Caki2 (cell line): ENCODE data around the gene CRCP. TPM values are rescaled to one million over a fixed set of nuclear protein-coding genes. Genes with fewer than 3 reads are reported as not detected.
"Not testable (repeated sequence)": the region's sequence is repeated elsewhere in the genome, so short reads cannot be mapped to it uniquely, and the experiment has no call there.

ENCODE experiments used
- DNase-seq: peaks from one replicate; pipeline ENCODE4 v3.0.0-alpha.2; 2015; ENCODE audit warnings: low read depth
- in situ Hi-C: cut with HindIII; loops from 2 replicates; pipeline ENCODE4 v1.10.0; 2016; ENCODE audit warnings: low sequenced_read_pairs, low pct_unique_long_range_greater_than_20kb, mixed read lengths
- total RNA-seq: library from RNA; depleted of rRNA; stranded (reverse); fragments of >200 nt; shearing (Covaris generic); gene quantifications from 2 replicates; pipeline ENCODE4 v1.2.3, GENCODE V29; 2014; ENCODE audit warnings: low replicate concordance

CRCP gene
- total RNA-seq, 1 experiment from 2014 or later, result 92.3 TPM

DNA sequence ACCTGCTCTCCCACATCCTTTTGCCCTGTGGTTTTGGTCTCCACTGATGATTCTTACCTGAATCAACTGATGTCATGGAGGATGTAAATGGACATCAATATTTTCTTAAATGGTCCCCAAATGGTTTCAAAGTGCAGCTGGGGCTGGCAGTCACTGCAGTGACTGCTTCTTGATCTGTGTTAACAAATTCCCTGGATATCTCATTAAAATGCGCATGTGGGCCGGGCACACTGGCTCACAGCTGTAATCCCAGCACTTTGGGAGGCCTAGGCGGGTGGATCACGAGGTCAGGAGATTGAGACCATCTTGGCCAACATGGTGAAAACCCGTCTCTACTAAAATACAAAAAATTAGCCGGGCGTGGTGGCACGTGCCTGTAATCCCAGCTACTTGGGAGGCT is 60.4 kb downstream of the CRCP start:
- DNase-seq, in situ Hi-C loops: not testable (repeated sequence)

DNA sequence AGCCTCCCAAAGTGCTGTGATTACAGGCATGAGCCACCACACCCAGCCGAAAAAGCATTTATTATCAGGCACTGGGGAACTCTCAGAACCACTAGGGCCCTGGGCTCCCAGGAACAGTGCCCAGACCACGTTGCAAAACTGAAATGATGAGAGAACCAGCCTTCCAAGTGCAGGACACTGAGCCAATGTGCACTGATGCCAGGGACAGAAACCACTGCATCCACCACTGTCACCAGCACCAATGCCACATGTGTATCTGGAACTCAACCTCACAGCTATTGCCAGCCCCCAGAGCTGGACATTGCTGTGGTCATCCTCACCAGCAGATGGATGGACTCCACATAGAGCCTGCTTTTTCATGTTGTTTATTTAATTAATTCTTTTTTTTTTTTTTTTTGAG is 62.3 kb downstream of the CRCP start:
- in situ Hi-C loops, result no loop called here
- no peak for DNase-seq

DNA sequence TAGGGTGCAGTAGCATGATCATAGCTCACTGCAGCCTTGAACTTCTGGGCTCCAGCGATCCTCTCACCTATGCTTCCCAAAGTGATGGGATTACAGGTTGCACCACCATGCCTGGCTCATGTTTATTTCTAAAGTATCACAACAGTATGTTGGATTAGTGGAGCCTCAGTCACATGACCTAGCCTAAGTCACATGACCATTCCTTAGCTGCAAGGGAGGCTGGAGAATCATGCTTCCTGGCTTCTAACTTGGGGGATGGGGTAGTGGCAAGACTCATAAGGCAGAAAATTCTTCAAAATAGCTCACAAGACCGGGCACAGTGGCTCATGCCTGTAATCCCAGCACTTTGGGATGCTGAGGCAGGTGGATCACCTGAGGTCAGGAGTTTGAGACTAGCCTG is 63.6 kb downstream of the CRCP start:
- DNase-seq, result no peak
- in situ Hi-C loops, result no loop called here

DNA sequence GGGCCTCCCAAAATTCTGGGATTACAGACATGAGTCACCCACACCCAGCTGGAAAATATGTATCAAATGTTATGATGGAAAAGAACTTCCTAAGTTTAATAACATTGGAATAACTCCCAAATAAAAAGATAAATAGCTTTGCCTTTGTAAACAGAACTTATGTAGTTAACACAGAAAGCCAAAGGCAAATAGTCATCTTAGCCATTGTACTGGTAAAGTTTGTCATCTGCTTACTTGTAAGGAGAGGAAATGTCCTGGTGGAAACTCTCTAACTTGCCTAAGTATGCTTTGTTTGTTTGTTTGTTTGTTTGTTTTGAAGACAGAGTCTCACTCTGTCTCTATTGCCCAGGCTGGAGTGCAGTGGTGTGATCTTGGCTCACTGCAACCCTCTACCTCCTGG is 66.7 kb downstream of the CRCP start:
- no peak for DNase-seq
- in situ Hi-C loops, result no loop called here

DNA sequence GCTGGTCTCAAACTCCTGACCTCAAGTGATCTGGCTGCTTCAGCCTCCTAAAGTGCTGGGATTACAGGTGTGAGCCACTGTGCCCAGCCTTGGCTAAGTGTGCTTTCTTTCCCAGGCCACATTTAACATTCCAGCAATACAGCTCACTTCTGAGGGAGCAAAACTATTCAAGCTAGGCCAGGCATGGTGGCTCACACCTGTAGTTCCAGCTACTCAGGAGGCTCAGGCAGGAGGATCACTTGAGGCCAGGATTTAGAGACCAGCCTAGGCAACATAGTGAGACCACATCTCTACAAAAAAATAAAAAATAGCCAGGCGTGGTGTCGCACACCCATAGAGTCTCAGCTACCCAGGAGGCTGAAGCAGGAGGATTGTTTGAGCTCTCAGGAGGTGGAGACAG is 67.2 kb downstream of the CRCP start:
- in situ Hi-C loops, result no loop called here

DNA sequence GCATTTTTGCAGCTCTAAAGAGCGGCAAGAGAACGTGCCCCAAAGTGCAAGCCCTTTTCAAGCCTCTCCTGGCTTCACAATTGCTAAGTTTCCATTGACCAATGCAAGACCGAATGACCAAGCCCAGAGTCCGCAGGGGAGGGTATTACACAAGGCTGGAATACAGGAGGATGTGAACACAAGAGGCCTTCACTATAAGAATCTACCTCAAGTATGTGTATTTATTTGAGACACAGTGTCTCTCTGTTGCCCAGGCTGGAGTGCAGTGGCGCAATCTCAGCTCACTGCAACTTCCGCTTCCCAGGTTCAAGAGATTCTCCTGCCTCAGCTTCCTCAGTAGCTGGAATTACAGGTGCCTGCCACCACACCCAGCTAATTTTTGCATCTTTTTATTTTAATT is 68.3 kb downstream of the CRCP start:
- no peak for DNase-seq
- in situ Hi-C loops, result no loop called here

More for the DNA sequence above, 67.2 kb downstream of the CRCP start:
- DNase-seq, result no peak

DNA sequence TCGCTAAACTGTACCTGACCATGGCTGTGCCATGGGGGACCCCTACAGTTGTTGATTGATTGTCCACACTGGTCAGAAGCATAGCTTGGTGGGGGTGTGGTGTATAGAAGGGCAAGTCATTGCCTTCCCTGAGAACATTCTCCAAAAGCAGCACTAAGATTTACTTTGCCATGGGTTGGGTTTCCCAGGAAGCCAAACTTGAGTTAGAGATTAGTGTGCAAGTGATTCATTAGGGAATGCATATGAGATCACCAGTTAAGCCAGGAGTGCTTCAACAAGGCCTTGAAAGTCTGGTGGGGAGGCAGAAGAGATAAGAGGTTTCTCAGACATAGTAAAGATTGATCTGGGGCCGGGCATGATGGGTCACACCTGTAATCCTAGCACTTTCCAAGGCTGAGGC is 69.1 kb downstream of the CRCP start:
- no peak for DNase-seq
- in situ Hi-C loops, result no loop called here

DNA sequence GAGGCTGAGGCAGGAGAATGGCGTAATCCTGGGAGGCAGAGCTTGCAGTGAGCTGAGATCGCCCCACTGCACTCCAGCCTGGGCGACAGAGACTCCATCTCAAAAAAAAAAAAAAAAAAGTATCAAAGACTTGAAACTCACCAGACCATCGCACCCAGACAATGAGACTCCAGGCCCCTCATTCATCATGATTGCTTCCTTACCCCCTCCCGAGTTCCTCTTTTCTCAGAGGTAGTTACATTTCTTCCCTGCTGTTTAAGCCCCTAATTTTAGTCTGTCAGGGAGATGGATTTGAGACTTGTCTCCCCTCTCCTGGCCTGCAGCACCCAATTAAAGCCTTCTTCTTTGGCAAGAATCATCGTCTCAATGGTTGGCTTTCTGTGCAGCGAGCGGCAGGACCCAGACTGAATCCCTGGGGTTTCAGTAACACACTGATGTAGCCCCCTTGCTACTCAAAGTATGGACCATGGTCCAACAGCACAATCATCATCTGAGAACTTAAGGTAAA is 71.1 kb downstream of the CRCP start:
- DNase-seq, result no peak
- in situ Hi-C loops, result no loop called here

DNA sequence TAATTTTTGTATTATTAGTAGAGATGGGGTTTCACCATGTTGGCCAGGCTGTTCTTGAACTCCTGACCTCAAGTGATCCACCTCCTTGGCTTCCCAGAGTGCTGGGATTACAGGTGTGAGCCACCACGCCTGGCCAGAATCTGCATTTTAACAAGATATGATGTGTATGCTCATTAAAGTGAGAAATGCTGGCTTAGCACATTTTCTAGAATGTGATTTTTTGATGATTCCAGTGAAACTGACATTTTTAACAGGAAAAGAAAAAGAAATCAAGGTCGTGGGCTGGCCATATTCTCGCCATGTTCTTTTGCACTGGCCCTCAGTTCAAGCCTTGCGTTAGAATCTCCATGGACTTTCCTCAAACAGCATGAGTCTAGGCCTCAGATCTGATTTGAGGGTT is 72.3 kb downstream of the CRCP start:
- in situ Hi-C loops, result no loop called here
- no peak for DNase-seq

DNA sequence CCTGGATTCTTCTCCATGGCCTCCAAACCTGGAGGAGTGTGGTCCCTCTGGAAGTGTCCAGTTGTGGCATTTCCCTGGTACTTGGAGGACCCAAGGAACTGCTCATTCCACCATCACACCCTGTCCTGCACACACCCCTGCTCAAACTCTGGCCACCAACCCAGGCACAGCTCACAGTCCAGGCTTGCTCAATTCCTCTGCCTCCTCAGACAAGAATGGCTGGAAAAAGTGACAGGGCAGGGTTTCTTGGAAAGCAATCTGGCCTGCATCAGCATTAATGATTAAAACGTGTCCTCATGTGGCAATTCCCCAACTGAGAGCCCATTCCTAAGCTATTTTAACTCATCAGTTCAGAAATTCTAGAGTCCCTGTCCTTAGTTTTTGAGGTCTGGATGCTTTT is 73.3 kb downstream of the CRCP start:
- no peak for DNase-seq
- in situ Hi-C loops, result no loop called here

DNA sequence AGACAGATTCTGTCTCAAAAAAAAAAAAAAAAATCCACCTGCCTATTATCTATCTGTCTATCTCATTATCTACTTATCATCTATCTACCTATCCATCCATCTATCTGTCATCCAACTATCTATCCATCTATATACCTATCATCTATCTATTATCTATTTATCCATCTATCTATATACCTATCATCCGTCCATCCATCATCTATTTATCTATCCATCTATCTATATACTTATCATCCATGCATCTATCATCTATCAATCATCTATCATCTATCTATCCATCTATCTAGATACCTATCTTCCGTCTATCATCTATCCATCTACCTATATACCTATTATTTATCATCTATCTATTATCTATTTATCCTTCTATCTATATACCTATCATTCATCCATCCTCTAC is 74.0 kb downstream of the CRCP start:
- no peak for DNase-seq
- in situ Hi-C loops, result no loop called here

DNA sequence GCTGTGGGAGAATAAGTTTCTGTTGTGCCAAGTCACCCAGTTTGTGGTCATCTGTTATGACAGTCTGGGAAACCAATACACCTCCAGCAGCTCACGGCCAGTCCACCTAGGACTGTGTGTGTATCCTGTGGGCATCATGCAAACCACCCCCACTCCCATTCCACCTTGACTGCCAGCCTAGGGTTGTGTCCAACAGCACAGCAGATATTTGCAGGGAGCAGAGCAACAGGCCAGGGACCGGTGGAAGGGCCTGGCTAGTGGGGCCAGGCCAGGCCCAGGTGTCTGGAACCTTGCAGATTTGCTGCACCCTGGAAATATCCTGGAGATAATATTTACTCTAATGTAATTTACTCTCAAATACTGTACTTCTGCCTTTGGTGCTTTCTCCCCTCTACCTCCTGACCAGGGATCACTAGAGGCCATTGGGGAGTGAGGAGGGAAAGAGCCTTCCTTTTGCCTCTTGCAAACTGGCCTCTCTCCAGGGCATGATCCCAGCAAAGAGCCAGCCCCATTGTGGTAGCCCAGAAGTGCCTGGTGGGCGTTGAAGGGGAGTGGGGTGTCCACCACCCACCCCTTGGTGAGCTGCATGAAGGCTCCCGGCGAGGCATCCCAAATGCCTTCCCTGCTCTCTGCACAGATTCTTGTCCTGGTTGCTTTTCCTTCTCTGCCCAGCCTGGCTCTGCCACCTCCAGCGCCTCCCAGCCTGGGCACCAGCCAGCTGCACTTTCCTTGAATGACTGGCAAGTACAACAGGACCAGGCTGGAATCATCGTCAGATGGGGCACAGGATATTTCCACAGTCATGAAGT is 75.3 kb downstream of the CRCP start:
- no peak for DNase-seq
- in situ Hi-C loops, result no loop called here

DNA sequence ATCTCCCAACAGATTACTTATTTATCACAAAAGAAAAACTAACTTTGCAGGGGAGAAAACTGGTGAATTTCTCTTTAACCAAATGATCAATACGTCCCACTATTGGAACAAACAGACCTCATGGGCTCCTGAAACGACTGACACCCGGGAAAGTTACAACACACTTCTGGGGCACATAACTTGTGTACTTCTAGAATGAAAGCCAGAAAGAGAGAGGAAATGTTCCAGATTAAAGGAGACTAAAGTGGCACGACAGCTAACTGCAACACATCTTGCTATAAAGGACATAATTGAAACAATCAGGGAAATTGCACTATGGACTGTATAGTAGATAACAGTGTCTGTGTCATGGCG is 75.8 kb downstream of the CRCP start:
- in situ Hi-C loops, result no loop called here
- no peak for DNase-seq

DNA sequence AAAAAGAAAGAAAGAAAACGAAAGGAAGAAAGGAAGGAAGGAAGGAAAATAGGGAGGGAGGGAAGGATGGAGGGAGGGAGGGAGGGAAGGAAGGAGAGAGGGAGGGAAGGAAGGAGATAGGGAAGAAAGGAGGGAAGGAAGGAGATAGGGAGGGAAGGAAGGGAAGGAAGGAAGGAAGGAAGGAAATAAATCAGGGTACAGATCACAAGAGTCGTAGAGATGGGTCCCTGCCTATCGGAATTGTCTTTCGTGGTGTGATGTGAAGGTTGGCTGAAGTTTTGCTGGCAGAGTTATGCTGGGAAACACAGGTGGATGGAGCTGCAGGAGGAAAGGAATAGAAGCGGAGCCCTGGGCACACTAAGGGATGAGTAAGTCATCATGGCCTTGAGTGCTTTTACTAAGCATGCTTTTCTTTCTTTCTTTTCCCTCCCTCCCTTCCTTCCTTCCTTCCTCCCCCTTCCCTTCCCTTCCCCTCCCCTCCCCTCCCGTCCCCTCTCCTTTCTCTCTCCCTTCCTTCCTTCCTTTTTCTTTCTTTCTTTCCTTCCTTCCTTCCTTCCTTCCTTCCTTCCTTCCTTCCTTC is 78.6 kb downstream of the CRCP start:
- no peak for DNase-seq
- in situ Hi-C loops, result no loop called here

DNA sequence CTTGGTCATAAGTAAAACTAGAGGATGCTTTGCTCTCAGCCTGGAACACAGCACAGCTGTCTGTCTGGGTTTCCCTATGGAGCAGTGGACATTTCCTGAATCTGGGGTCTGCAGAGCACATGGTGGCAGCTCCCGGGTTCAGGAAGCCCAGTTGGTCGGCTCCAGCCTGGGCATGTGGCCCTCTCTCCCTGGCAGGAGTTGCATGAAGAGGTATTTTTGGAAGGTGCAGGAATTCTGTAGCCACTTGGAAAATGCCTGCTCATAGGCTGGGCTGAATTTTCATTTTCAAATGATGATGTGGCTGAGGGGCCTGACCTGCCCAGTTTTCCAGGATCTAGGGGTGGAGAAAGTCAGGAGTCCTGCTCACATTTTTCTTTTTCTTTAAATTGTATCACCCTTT is 83.8 kb downstream of the CRCP start:
- in situ Hi-C loops, result no loop called here

DNA sequence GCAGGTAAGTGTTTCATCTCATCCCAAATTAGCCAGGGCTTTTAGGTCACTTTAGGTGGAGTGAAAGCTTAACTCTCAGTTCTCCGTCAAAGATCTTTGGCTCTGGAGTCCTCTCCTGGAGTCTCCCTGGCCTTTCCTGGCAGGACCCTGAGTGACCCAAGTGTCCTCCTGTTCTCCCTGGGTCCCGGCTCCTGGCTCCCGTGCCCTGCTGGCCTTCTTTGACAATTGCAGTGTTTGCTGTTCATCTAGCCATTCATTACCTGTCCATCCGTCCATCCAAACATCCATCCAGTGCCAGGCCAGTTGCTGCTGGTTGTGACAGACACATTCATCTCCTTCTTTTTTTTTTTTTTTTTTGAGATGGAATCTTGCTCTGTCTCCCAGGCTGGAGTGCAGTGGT is 84.3 kb downstream of the CRCP start:
- in situ Hi-C loops, result no loop called here
- DNase-seq, result no peak

More for the DNA sequence above, 83.8 kb downstream of the CRCP start:
- DNase-seq, result no peak

DNA sequence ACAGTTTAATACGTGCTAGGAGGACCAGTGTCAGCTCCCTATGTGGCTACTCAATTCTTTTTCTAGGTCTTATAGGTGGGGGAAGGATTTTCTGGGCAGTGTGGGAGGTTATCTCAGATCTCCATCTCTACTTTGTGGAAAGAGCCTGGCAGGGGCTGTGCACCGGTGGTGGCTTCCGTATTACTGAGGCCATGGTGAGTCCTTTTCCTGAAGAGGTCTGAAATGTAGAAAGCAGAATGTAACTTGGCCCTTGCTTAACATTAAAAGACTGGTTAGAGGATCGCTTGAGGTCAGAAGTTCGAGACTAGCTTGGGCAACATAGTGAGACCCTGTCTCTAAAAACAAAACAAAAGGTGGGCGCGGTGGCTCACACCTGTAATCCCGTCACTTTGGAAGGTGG is 87.8 kb downstream of the CRCP start:
- in situ Hi-C loops, result no loop called here
- DNase-seq, result no peak
